Keratinocyte (primary cell): ENCODE measurements around the gene ENDOG.

Experiments
- EZH2 ChIP-seq: IDR thresholded peaks from one replicate; pipeline ENCODE4 v1.6.1; 2012; ENCODE audit warnings: inconsistent platforms, mild to moderate bottlenecking, low read length, moderate library complexity
- TF ChIP-seq, protein P1 (sequence below), 3 experiments: IDR thresholded peaks in 1 of 3; conservative IDR thresholded peaks in 1 of 3; optimal IDR thresholded peaks in 1 of 3; 2 replicates in 2 of 3; 3 replicates in 1 of 3; pipeline versions ENCODE3 to v1.5.1; 2011; ENCODE audit warnings: low read length in 3 of 3, mild to moderate bottlenecking in 3 of 3, moderate library complexity in 2 of 3, control low read depth in 1 of 3, inconsistent platforms in 1 of 3; ENCODE audit not compliant: insufficient read depth in 2 of 3; ENCODE audit errors: extremely low read depth in 1 of 3

DNA sequence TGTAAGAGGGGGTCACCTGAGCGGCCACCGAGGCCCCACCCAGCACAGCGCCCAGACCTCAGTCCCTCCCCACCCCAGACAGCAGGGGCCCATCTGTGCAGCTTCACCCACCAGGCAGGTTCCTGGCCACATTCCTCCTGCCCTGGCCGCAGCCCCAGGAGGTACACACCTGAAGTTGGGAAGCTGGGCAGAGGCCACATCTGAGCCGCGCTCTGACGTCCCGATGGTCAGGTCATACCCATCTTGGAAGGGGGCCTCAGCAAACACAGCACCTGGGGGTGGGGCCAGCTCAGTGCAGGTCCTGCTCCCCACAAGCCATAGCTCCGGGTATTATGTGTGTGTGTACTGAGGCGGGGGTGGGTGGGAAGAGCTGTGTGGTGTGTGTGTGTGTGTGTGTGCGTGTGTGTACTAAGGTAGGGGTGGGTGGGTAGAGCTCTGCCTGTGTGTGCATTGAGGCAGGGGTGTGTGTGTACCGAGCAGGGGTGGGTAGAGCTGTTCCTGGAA lies 5.7 kb downstream of the ENDOG start:
- TF ChIP-seq, protein P1, sequence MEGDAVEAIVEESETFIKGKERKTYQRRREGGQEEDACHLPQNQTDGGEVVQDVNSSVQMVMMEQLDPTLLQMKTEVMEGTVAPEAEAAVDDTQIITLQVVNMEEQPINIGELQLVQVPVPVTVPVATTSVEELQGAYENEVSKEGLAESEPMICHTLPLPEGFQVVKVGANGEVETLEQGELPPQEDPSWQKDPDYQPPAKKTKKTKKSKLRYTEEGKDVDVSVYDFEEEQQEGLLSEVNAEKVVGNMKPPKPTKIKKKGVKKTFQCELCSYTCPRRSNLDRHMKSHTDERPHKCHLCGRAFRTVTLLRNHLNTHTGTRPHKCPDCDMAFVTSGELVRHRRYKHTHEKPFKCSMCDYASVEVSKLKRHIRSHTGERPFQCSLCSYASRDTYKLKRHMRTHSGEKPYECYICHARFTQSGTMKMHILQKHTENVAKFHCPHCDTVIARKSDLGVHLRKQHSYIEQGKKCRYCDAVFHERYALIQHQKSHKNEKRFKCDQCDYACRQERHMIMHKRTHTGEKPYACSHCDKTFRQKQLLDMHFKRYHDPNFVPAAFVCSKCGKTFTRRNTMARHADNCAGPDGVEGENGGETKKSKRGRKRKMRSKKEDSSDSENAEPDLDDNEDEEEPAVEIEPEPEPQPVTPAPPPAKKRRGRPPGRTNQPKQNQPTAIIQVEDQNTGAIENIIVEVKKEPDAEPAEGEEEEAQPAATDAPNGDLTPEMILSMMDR (optimal IDR thresholded peaks at IDR 0.05 in 1 of 3, IDR thresholded peaks at IDR 0.05 in 1 of 3, conservative IDR thresholded peaks at IDR 0.05 in 1 of 3; ENCODE audit: extremely low read depth in 1 of 3, insufficient read depth in 2 of 3, low read length in 3 of 3): no peak
- no peak for TF ChIP-seq EZH2
